ENCODE results near the gene CHN2. TPM values are rescaled to one million over a fixed set of nuclear protein-coding genes. Genes with fewer than 3 reads are reported as not detected.
"Not testable (repeated sequence)": the region's sequence is repeated elsewhere in the genome, so short reads cannot be mapped to it uniquely, and the experiment has no call there.

Gene CHN2
- polyA plus RNA-seq, 1 donor: 33.6 TPM

- Histone ChIP-seq H3K4me3 (ENCODE audit: low read length) (no peak overlapping the region), H3K4me1 (ENCODE audit: control insufficient read depth, insufficient read depth, low read length) (peaks cover 23% of the 10 kb centered on the region), H3K27ac (ENCODE audit: low read length) (no peak overlapping the region), H3K9me3 (ENCODE audit: control insufficient read depth, low read depth, low read length) (peaks cover 3% of the 10 kb centered on the region), H3K36me3 (ENCODE audit: control insufficient read depth, insufficient read depth, low read length) (no peaks in the 10 kb centered on the region), H3K27me3 (ENCODE audit: control insufficient read depth, insufficient read depth, low read length) (peaks cover 3% of the 10 kb centered on the region)
- no CpG with 5 or more reads among the region's 3 CpGs for WGBS (ENCODE audit: insufficient coverage, low lambda C conversion rate)
- no peak for DNase-seq
These were observed 3.3 kb downstream of the CHN2 start for GRCh38 chr7:29197916-29198315.

- H3K36me3 ChIP-seq (ENCODE audit: control insufficient read depth, insufficient read depth, low read length): no peaks in the 10 kb centered on the region
- no peak overlapping the region for H3K27ac ChIP-seq (ENCODE audit: low read length)
- no peak overlapping the region for H3K4me3 ChIP-seq (ENCODE audit: low read length)
- no CpG with 5 or more reads among the region's 3 CpGs for WGBS (ENCODE audit: insufficient coverage, low lambda C conversion rate)
- peaks cover 33% of the 10 kb centered on the region for H3K4me1 ChIP-seq (ENCODE audit: control insufficient read depth, insufficient read depth, low read length)
- H3K27me3 ChIP-seq (ENCODE audit: control insufficient read depth, insufficient read depth, low read length): no peaks in the 10 kb centered on the region
- H3K9me3 ChIP-seq (ENCODE audit: control insufficient read depth, low read depth, low read length): peaks cover 3% of the 10 kb centered on the region
- DNase-seq: no peak
These were observed 5.2 kb downstream of the CHN2 start for GRCh38 chr7:29199776-29200175.

- peak overlapping the region; percentile 88 for H3K27ac ChIP-seq (ENCODE audit: low read length)
- peak; percentile 79 to 90 for DNase-seq
These were observed 8.1 kb downstream of the CHN2 start for GRCh38 chr7:29202651-29203069.

GRCh38 chr7:29204491-29205272, 10.1 kb downstream of the CHN2 start:
- DNase-seq: peak in 1 of 2 donors; percentile 66
- Histone ChIP-seq H3K4me3 (ENCODE audit: low read length) (no peak overlapping the region), H3K9me3 (ENCODE audit: control insufficient read depth, low read depth, low read length) (no peaks in the 10 kb centered on the region), H3K36me3 (ENCODE audit: control insufficient read depth, insufficient read depth, low read length) (no peaks in the 10 kb centered on the region), H3K27ac (ENCODE audit: low read length) (peak overlapping the region; percentile 88), H3K4me1 (ENCODE audit: control insufficient read depth, insufficient read depth, low read length) (peaks cover 46% of the 10 kb centered on the region), H3K27me3 (ENCODE audit: control insufficient read depth, insufficient read depth, low read length) (no peaks in the 10 kb centered on the region)
- 57% methylated on average over 5 of the region's 6 CpGs for WGBS (ENCODE audit: insufficient coverage, low lambda C conversion rate)

More at GRCh38 chr7:29202651-29203069, 8.1 kb downstream of the CHN2 start:
- WGBS (ENCODE audit: insufficient coverage, low lambda C conversion rate): no CpG with 5 or more reads among the region's 5 CpGs
- Histone ChIP-seq H3K4me3 (ENCODE audit: low read length) (no peak overlapping the region), H3K9me3 (ENCODE audit: control insufficient read depth, low read depth, low read length) (no peaks in the 10 kb centered on the region), H3K27me3 (ENCODE audit: control insufficient read depth, insufficient read depth, low read length) (no peaks in the 10 kb centered on the region), H3K36me3 (ENCODE audit: control insufficient read depth, insufficient read depth, low read length) (no peaks in the 10 kb centered on the region), H3K4me1 (ENCODE audit: control insufficient read depth, insufficient read depth, low read length) (peaks cover 32% of the 10 kb centered on the region)

GRCh38 chr7:29207162-29207801, 12.7 kb downstream of the CHN2 start:
- WGBS (ENCODE audit: insufficient coverage, low lambda C conversion rate): no CpG with 5 or more reads among the region's 5 CpGs
- Histone ChIP-seq H3K27me3 (ENCODE audit: control insufficient read depth, insufficient read depth, low read length) (no peaks in the 10 kb centered on the region), H3K36me3 (ENCODE audit: control insufficient read depth, insufficient read depth, low read length) (no peaks in the 10 kb centered on the region), H3K4me3 (ENCODE audit: low read length) (no peak overlapping the region), H3K9me3 (ENCODE audit: control insufficient read depth, low read depth, low read length) (no peaks in the 10 kb centered on the region), H3K27ac (ENCODE audit: low read length) (peak overlapping the region; percentile 86), H3K4me1 (ENCODE audit: control insufficient read depth, insufficient read depth, low read length) (peaks cover 41% of the 10 kb centered on the region)
- peak in 1 of 2 donors; percentile 74 for DNase-seq

GRCh38 chr7:29208410-29209250, 14.1 kb downstream of the CHN2 start:
- Histone ChIP-seq H3K9me3 (ENCODE audit: control insufficient read depth, low read depth, low read length) (no peaks in the 10 kb centered on the region), H3K27ac (ENCODE audit: low read length) (peak overlapping the region; percentile 86), H3K27me3 (ENCODE audit: control insufficient read depth, insufficient read depth, low read length) (no peaks in the 10 kb centered on the region), H3K4me3 (ENCODE audit: low read length) (no peak overlapping the region), H3K4me1 (ENCODE audit: control insufficient read depth, insufficient read depth, low read length) (peaks cover 31% of the 10 kb centered on the region), H3K36me3 (ENCODE audit: control insufficient read depth, insufficient read depth, low read length) (no peaks in the 10 kb centered on the region)
- WGBS (ENCODE audit: insufficient coverage, low lambda C conversion rate): no CpG with 5 or more reads among the region's 12 CpGs
- peak; percentile 90 to 95 for DNase-seq

GRCh38 chr7:29209745-29210144, 15.2 kb downstream of the CHN2 start:
- no peak overlapping the region for H3K27ac ChIP-seq (ENCODE audit: low read length)
- WGBS (ENCODE audit: insufficient coverage, low lambda C conversion rate): 80% methylated on average over 1 of the region's 3 CpGs

GRCh38 chr7:29212736-29213135, 18.2 kb downstream of the CHN2 start:
- H3K27me3 ChIP-seq (ENCODE audit: control insufficient read depth, insufficient read depth, low read length); H3K36me3 ChIP-seq (ENCODE audit: control insufficient read depth, insufficient read depth, low read length); H3K9me3 ChIP-seq (ENCODE audit: control insufficient read depth, low read depth, low read length); DNase-seq; H3K27ac ChIP-seq (ENCODE audit: low read length); H3K4me3 ChIP-seq (ENCODE audit: low read length): not testable (repeated sequence)
- no CpG with 5 or more reads among the region's 2 CpGs for WGBS (ENCODE audit: insufficient coverage, low lambda C conversion rate)
- H3K4me1 ChIP-seq (ENCODE audit: control insufficient read depth, insufficient read depth, low read length): peaks cover 28% of the 10 kb centered on the region

More at GRCh38 chr7:29209745-29210144, 15.2 kb downstream of the CHN2 start:
- Histone ChIP-seq H3K36me3 (ENCODE audit: control insufficient read depth, insufficient read depth, low read length) (no peaks in the 10 kb centered on the region), H3K27me3 (ENCODE audit: control insufficient read depth, insufficient read depth, low read length) (no peaks in the 10 kb centered on the region), H3K9me3 (ENCODE audit: control insufficient read depth, low read depth, low read length) (no peaks in the 10 kb centered on the region), H3K4me3 (ENCODE audit: low read length) (no peak overlapping the region), H3K4me1 (ENCODE audit: control insufficient read depth, insufficient read depth, low read length) (peaks cover 24% of the 10 kb centered on the region)
- DNase-seq: no peak

- Histone ChIP-seq H3K36me3 (ENCODE audit: control insufficient read depth, insufficient read depth, low read length) (no peaks in the 10 kb centered on the region), H3K27me3 (ENCODE audit: control insufficient read depth, insufficient read depth, low read length) (no peaks in the 10 kb centered on the region), H3K9me3 (ENCODE audit: control insufficient read depth, low read depth, low read length) (no peaks in the 10 kb centered on the region), H3K27ac (ENCODE audit: low read length) (peak overlapping the region; percentile 61), H3K4me1 (ENCODE audit: control insufficient read depth, insufficient read depth, low read length) (peaks cover 17% of the 10 kb centered on the region), H3K4me3 (ENCODE audit: low read length) (no peak overlapping the region)
- no peak for DNase-seq
- WGBS (ENCODE audit: insufficient coverage, low lambda C conversion rate): 75% methylated on average over 4 of the region's 5 CpGs
These were observed 19.5 kb downstream of the CHN2 start for GRCh38 chr7:29214056-29214455.

GRCh38 chr7:29214816-29215215, 20.2 kb downstream of the CHN2 start:
- Histone ChIP-seq H3K27ac (ENCODE audit: low read length) (peak overlapping the region; percentile 61), H3K4me1 (ENCODE audit: control insufficient read depth, insufficient read depth, low read length) (peaks cover 16% of the 10 kb centered on the region), H3K36me3 (ENCODE audit: control insufficient read depth, insufficient read depth, low read length) (no peaks in the 10 kb centered on the region), H3K4me3 (ENCODE audit: low read length) (no peak overlapping the region), H3K9me3 (ENCODE audit: control insufficient read depth, low read depth, low read length) (no peaks in the 10 kb centered on the region), H3K27me3 (ENCODE audit: control insufficient read depth, insufficient read depth, low read length) (no peaks in the 10 kb centered on the region)
- 71% methylated on average over 1 of the region's 3 CpGs for WGBS (ENCODE audit: insufficient coverage, low lambda C conversion rate)
- peak in 1 of 2 donors; percentile 71 for DNase-seq

Data from large intestine (tissue), 3 donors.